ENCODE results near the gene NBR1. TPM values are rescaled to one million over a fixed set of nuclear protein-coding genes. Genes with fewer than 3 reads are reported as not detected.
"Not testable (repeated sequence)": the region's sequence is repeated elsewhere in the genome, so short reads cannot be mapped to it uniquely, and the experiment has no call there.

Gene NBR1
- total and polyA plus RNA-seq, 4 donors = 52.3 to 99.1 (median 74.5) TPM

DNA sequence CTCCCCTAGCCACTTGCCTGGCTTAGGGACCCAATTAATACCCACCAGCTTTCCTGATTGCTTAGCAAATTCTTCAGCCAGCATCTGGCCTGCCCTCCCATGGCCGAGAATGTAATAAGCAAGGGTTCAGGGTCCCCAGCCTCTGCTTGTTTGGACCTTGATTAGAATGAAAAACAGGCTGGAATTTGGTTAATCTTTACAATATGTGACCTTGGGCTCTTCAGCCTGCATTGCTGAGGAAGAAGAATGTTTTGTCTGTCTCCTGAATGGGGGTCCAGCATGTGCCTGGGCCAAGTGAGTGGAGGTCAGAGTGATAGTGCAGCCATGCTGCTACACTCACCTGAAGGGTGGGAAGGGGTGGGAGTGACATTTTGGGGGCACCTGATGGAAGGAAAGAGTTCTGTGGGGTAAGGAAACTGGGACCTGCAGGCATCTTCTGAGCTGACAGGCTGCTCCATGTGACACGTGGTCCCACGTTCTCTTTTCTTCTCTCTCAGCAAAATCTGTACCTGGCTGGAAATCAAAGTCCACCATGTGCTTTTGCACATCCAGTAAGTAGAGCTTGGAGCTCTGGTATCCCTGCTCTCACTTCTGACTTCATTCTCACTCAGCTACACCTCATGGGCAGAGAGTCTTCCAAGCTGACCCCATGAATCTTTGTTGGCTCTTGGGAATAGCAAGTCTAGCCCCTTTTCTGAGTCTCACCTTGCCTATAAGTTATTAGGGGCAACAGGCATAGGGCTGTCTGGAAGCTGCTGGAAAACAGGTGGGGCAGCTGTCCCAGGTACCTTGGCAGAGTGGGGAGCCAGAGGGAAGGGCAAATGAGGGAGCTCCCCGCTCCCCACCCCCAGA is 46.0 kb downstream of the NBR1 start:
- Histone ChIP-seq H3K36me3 (ENCODE audit: control insufficient read depth in 1 of 2, insufficient read depth in 2 of 2, low read length in 1 of 2) (no peaks in the 10 kb centered on the region), H3K27ac (ENCODE audit: low read depth in 1 of 2, low read length in 2 of 2) (no peak overlapping the region), H3K9me3 (ENCODE audit: control insufficient read depth, low read length) (no peaks in the 10 kb centered on the region), H3K4me1 (ENCODE audit: control insufficient read depth in 1 of 2, insufficient read depth in 2 of 2, low read length in 2 of 2) (no peaks in the 10 kb centered on the region), H3K4me3 (ENCODE audit: low read length in 2 of 2) (no peak overlapping the region), H3K27me3 (ENCODE audit: control insufficient read depth in 1 of 2, insufficient read depth in 2 of 2, low read length in 1 of 2) (no peaks in the 10 kb centered on the region)
- DNase-seq (peak in 1 of 2 donors; percentile 25), ATAC-seq (ENCODE audit: low FRiP score) (no peak)
- intact Hi-C loops (cut with DNase I) = no loop called here
- 82 to 90% methylated on average over 4 of the region's 4 CpGs for WGBS, 2 donors

DNA sequence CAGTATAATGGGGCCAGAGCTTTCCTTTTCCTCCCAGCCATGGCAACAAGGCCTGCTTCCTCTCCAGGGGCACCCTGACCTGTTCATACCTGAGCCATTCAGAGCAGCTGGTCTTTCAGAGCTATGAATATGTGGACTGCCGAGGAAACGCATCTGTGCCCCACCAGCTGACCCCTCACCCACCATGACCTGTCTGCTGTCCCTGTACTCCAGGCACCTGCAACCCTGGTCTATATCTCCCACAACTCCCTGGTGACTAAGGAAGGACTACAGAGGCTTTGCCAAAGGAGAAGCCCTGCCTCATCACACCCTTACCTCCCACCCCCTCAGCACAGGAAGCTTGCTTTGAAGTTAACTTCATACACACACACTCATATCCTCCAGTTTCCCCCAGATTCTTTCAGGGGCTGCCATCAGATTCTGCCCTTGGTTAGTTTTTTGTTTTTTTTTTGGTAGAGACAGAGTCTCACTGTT is 46.6 kb downstream of the NBR1 start:
- Histone ChIP-seq H3K4me3 (ENCODE audit: low read length in 2 of 2) (no peak overlapping the region), H3K27me3 (ENCODE audit: control insufficient read depth in 1 of 2, insufficient read depth in 2 of 2, low read length in 1 of 2) (no peaks in the 10 kb centered on the region), H3K9me3 (ENCODE audit: control insufficient read depth, low read length) (no peaks in the 10 kb centered on the region), H3K4me1 (ENCODE audit: control insufficient read depth in 1 of 2, insufficient read depth in 2 of 2, low read length in 2 of 2) (no peaks in the 10 kb centered on the region), H3K27ac (ENCODE audit: low read depth in 1 of 2, low read length in 2 of 2) (no peak overlapping the region), H3K36me3 (ENCODE audit: control insufficient read depth in 1 of 2, insufficient read depth in 2 of 2, low read length in 1 of 2) (no peaks in the 10 kb centered on the region)
- WGBS, 2 donors = 92% methylated on average over 2 of the region's 2 CpGs
- DNase-seq = no peak
- intact Hi-C loops (cut with DNase I) = no loop called here
- no peak for ATAC-seq (ENCODE audit: low FRiP score)

DNA sequence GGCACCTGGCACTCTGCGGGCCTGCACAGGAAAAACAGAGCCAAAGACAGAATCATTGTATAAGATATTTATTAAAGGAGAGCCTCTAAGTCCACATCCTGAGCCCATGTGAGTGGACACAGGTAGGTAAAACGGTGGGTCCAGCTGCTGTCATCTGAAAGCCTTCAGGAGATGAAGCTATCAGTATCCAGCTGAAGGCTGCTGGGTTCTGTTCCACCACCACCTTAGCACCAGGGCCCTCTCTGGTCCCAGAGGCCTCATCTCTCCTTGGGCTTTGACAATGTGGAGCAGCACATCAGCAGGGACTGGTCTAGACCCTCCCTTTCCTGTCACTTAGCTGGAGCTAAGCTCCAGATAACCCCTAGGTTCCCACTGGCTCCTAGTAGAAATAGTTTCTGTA is 48.0 kb downstream of the NBR1 start:
- intact Hi-C loops (cut with DNase I) = no loop called here
- 92 to 97% methylated on average over 2 of the region's 2 CpGs for WGBS, 2 donors
- no peaks in the 10 kb centered on the region for H3K4me1 ChIP-seq (ENCODE audit: control insufficient read depth in 1 of 2, insufficient read depth in 2 of 2, low read length in 2 of 2)
- no peak overlapping the region for H3K4me3 ChIP-seq (ENCODE audit: low read length in 2 of 2)
- DNase-seq (peak in 1 of 2 donors; percentile 15), ATAC-seq (ENCODE audit: low FRiP score) (no peak)
- H3K27me3 ChIP-seq (ENCODE audit: control insufficient read depth in 1 of 2, insufficient read depth in 2 of 2, low read length in 1 of 2) = no peaks in the 10 kb centered on the region
- H3K36me3 ChIP-seq (ENCODE audit: control insufficient read depth in 1 of 2, insufficient read depth in 2 of 2, low read length in 1 of 2) = no peaks in the 10 kb centered on the region
- H3K27ac ChIP-seq (ENCODE audit: low read depth in 1 of 2, low read length in 2 of 2) = no peak overlapping the region
- no peaks in the 10 kb centered on the region for H3K9me3 ChIP-seq (ENCODE audit: control insufficient read depth, low read length)

DNA sequence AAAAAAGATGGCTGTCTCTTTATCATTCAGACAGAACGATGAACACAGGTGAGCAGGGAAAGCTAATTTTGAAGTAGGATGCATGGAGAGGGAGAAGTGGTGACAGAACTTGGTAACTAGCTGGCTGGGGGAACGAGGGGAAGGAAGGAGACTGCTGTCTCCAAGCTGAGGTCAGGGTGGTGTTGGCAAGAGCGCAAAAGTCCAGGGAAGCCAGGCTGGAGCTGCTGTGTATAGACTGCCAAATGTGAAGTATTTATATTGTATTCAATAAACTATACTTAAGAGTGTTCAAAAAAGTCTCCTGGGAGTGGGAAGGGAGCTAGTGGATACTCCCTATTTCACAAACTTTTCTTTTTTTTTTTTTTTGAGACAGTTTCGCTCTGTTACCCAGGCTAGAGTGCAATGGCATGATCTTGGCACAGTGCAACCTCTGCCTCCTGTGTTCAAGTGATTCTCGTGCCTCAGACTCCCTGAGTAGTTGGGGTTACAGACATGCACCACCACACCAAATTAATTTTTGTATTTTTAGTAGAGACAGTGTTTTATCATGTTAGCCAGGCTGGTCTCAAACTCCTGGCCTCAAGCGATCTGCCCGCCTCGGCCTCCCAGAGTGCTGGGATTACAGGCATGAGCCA is 48.8 kb downstream of the NBR1 start:
- peak in 1 of 2 donors; percentile 37 for DNase-seq
- ATAC-seq (ENCODE audit: low FRiP score) = no peak
- WGBS, 2 donors = 60 to 67% methylated on average over 8 of the region's 8 CpGs

DNA sequence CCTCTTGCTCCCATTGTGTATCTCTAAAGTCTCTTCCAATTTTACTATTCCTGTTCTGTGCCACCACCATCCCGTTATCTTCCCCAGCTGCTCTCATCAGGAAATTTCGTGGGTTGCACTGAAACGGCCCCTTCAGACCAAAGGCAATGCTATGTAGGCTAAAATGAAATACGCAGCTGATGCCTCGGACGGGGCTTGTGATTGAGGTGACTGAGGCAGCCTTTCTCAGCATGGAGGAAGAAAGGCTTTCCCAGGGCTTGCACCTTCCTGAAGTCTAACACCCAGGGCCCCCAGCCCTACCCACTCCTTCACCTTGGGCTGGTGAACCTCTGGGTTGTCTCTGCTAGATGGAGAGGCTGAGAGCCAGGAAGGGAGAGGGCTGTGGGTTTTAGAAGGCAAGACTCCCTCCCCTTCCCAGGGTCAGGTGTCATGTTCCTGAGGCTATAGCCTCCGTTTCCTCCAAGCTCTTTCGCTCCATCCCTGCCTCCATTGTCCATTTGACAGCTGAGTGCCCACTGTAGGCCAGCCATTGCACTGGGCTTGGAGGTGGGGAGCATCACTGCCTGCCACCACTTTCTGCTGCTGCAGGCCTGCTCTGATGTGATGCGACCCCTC is 49.6 kb downstream of the NBR1 start:
- DNase-seq (peak in 1 of 2 donors; percentile 51), ATAC-seq (ENCODE audit: low FRiP score) (no peak)
- intact Hi-C loops (cut with DNase I) = no loop called here
- H3K27ac ChIP-seq (ENCODE audit: low read depth in 1 of 2, low read length in 2 of 2) = no peak overlapping the region
- H3K9me3 ChIP-seq (ENCODE audit: control insufficient read depth, low read length) = no peaks in the 10 kb centered on the region
- H3K4me3 ChIP-seq (ENCODE audit: low read length in 2 of 2) = no peak overlapping the region
- 84 to 89% methylated on average over 9 of the region's 9 CpGs for WGBS, 2 donors
- no peaks in the 10 kb centered on the region for H3K4me1 ChIP-seq (ENCODE audit: control insufficient read depth in 1 of 2, insufficient read depth in 2 of 2, low read length in 2 of 2)
- H3K27me3 ChIP-seq (ENCODE audit: control insufficient read depth in 1 of 2, insufficient read depth in 2 of 2, low read length in 1 of 2) = no peaks in the 10 kb centered on the region
- no peaks in the 10 kb centered on the region for H3K36me3 ChIP-seq (ENCODE audit: control insufficient read depth in 1 of 2, insufficient read depth in 2 of 2, low read length in 1 of 2)

More for the DNA sequence above, 48.8 kb downstream of the NBR1 start:
- Histone ChIP-seq H3K4me1 (ENCODE audit: control insufficient read depth in 1 of 2, insufficient read depth in 2 of 2, low read length in 2 of 2) (no peaks in the 10 kb centered on the region), H3K27ac (ENCODE audit: low read depth in 1 of 2, low read length in 2 of 2) (no peak overlapping the region), H3K4me3 (ENCODE audit: low read length in 2 of 2) (no peak overlapping the region), H3K9me3 (ENCODE audit: control insufficient read depth, low read length) (no peaks in the 10 kb centered on the region), H3K27me3 (ENCODE audit: control insufficient read depth in 1 of 2, insufficient read depth in 2 of 2, low read length in 1 of 2) (no peaks in the 10 kb centered on the region), H3K36me3 (ENCODE audit: control insufficient read depth in 1 of 2, insufficient read depth in 2 of 2, low read length in 1 of 2) (no peaks in the 10 kb centered on the region)
- intact Hi-C loops (cut with DNase I) = no loop called here

DNA sequence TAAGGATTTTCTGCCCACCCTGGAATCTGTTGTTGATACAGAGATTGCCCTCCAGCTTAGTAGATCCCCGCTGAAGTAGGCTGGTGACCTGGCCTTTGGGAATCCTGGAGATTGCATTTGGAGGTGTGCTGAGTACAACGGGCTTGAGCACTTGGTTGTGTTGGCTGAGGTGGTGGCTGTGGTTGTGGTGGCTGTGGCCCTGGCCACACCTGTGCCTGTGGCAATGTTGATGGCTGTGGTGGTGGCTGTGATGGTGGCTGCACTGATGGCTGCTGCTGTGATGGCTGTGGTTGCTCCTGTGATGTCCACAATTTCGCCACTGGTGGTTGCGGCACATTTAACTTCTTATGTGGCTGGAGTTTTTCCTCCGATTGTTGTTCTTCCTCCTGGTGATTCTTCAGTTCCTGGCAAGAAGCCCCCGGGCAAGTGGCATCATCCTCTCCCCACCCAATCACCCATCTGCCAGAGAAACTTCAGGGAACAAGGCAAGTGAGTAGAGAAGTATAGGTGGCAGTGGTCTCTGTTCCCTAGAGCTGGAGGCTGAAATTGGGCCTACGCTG is 53.2 kb downstream of the NBR1 start:
- ATAC-seq (ENCODE audit: low FRiP score) (no peak), DNase-seq (peak in 1 of 2 donors; percentile 58)
- intact Hi-C loops (cut with DNase I) = no loop called here
- Histone ChIP-seq H3K4me3 (ENCODE audit: low read length in 2 of 2) (no peak overlapping the region), H3K27me3 (ENCODE audit: control insufficient read depth in 1 of 2, insufficient read depth in 2 of 2, low read length in 1 of 2) (no peaks in the 10 kb centered on the region), H3K9me3 (ENCODE audit: control insufficient read depth, low read length) (no peaks in the 10 kb centered on the region), H3K27ac (ENCODE audit: low read depth in 1 of 2, low read length in 2 of 2) (no peak overlapping the region), H3K36me3 (ENCODE audit: control insufficient read depth in 1 of 2, insufficient read depth in 2 of 2, low read length in 1 of 2) (no peaks in the 10 kb centered on the region), H3K4me1 (ENCODE audit: control insufficient read depth in 1 of 2, insufficient read depth in 2 of 2, low read length in 2 of 2) (no peaks in the 10 kb centered on the region)
- WGBS, 2 donors = 90 to 92% methylated on average over 7 of the region's 7 CpGs

DNA sequence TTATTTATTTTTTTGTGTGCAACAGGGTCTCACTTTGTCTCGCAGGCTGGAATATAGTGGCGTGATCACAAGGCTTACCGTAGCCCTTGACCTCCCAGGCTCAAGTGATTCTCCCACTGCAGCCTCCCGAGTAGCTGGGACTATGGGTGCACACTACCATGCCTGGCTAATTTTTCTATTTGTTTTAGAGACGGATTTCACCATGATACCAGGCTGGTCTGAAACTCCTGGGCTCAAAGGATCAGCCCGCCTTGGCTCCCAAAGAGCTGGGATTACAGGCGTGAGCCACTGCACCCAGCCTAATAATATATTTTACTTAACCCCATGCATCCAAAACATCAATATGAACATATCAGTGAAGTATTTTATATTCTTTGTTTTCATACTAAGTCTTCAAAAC is 55.4 kb downstream of the NBR1 start:
- DNase-seq (peak; percentile 18 to 36), ATAC-seq (ENCODE audit: low FRiP score) (no peak)
- no peaks in the 10 kb centered on the region for H3K9me3 ChIP-seq (ENCODE audit: control insufficient read depth, low read length)
- no peaks in the 10 kb centered on the region for H3K4me1 ChIP-seq (ENCODE audit: control insufficient read depth in 1 of 2, insufficient read depth in 2 of 2, low read length in 2 of 2)
- no peaks in the 10 kb centered on the region for H3K27me3 ChIP-seq (ENCODE audit: control insufficient read depth in 1 of 2, insufficient read depth in 2 of 2, low read length in 1 of 2)
- no peak overlapping the region for H3K27ac ChIP-seq (ENCODE audit: low read depth in 1 of 2, low read length in 2 of 2)
- WGBS, 2 donors = 92 to 95% methylated on average over 7 of the region's 7 CpGs
- no peak overlapping the region for H3K4me3 ChIP-seq (ENCODE audit: low read length in 2 of 2)
- intact Hi-C loops (cut with DNase I) = no loop called here
- H3K36me3 ChIP-seq (ENCODE audit: control insufficient read depth in 1 of 2, insufficient read depth in 2 of 2, low read length in 1 of 2) = no peaks in the 10 kb centered on the region

DNA sequence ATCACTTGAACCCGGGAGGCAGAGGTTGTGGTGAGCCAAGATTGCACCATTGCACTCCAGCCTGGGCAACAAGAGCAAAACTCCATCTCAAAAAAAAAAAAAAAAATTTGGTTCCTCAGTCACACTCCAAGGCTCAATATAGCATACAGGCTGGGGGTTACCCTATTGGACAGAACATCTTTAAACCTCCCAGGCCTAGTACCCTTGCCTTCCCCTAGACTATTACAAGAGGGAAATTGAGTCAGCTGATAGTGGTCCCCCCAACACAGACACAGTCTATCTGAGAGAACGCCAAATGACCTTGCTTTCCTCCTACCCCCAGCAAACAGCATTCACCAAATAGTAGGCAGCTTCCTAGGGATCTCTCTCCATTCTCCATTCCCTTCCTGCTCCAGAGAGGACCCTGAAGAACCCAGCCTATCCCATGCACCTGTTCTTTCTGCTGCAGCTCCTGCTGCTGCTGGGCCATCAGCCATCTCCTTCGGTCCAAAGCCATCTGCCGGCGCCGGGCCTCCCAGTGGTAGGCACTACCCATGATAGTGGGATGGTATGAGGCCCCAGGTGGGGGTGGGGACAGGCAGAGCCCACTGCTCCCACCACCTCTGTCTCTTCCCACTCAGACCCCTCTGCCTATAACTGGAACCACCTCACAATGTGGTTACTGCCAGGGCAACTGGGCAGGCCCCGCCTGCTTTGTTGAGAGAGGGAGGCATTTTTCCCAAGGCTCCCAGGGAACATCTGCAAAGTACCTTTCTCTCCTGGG is 57.2 kb downstream of the NBR1 start, which contains the start of gene CCDC200:
CCDC200 (minus strand) TSS at position 604 of the 763 bp plus-strand sequence; CDS start at position 535, 69 bp downstream.
- H3K9me3 ChIP-seq (ENCODE audit: control insufficient read depth, low read length); H3K27me3 ChIP-seq (ENCODE audit: control insufficient read depth in 1 of 2, insufficient read depth in 2 of 2, low read length in 1 of 2); ATAC-seq (ENCODE audit: low FRiP score); H3K36me3 ChIP-seq (ENCODE audit: control insufficient read depth in 1 of 2, insufficient read depth in 2 of 2, low read length in 1 of 2); H3K4me3 ChIP-seq (ENCODE audit: low read length in 2 of 2); DNase-seq; H3K4me1 ChIP-seq (ENCODE audit: control insufficient read depth in 1 of 2, insufficient read depth in 2 of 2, low read length in 2 of 2); H3K27ac ChIP-seq (ENCODE audit: low read depth in 1 of 2, low read length in 2 of 2); intact Hi-C loops (cut with DNase I): not testable (repeated sequence)
- WGBS, 2 donors = no CpG with 5 or more reads among the region's 7 CpGs
